Mucosa of rectum (tissue), 2 donors: ENCODE measurements around the gene STK32B.

Experiments
- H3K27ac ChIP-seq, 2 donors: one replicate each; pipeline ENCODE4 v1.7.0; 2013; ENCODE audit warnings: inconsistent platforms in 2 of 2, low read depth in 2 of 2, low read length in 2 of 2
- H3K27me3 ChIP-seq, 2 donors: one replicate each; pipeline ENCODE4 v1.7.0; 2013; ENCODE audit warnings: low read length in 2 of 2; ENCODE audit not compliant: control insufficient read depth in 2 of 2, insufficient read depth in 2 of 2
- H3K36me3 ChIP-seq, 2 donors: one replicate each; pipeline ENCODE4 v1.7.0; 2013; ENCODE audit warnings: low read length in 2 of 2; ENCODE audit not compliant: control insufficient read depth in 2 of 2, insufficient read depth in 2 of 2
- H3K4me1 ChIP-seq, 2 donors: one replicate each; pipeline ENCODE4 v1.7.0; 2013; ENCODE audit warnings: low read length in 2 of 2, mild to moderate bottlenecking in 1 of 2; ENCODE audit not compliant: control insufficient read depth in 2 of 2, insufficient read depth in 2 of 2
- H3K4me3 ChIP-seq, 2 donors: one replicate each; pipeline ENCODE4 v1.7.0; 2013; ENCODE audit warnings: low read length in 2 of 2
- H3K9ac ChIP-seq, 2 donors: one replicate each; pipeline ENCODE4 v1.7.0; 2013; ENCODE audit warnings: low read length in 2 of 2, low read depth in 1 of 2, mild to moderate bottlenecking in 1 of 2
- H3K9me3 ChIP-seq, 2 donors: one replicate each; pipeline ENCODE4 v1.7.0; 2013; ENCODE audit warnings: low read length in 2 of 2; ENCODE audit not compliant: control insufficient read depth in 2 of 2
- donor health status: healthy.
- donor health status: Normal muscosa, but diverticular disease.

STK32B gene

DNA sequence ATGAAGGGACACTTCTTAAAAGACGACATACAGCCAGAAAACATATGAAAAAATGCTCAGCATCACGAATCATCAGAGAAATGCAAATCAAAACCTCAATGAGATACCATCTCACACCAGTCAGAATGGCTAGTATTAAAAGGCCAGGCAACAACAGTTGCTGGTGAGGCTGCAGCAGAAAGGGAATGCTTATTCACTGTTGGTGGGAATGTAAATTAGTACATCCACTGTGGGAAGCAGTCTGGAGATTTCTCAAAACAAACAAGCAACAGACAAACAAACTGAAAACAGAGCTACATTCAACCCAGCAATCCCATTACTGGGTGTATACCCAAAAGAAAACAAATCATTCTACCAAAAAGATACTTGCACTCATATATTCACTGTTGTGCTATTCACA, 459.2 kb downstream of the STK32B start:
- Histone ChIP-seq H3K4me3 (no peak overlapping the region), H3K4me1 (no peaks in the 10 kb centered on the region)

DNA sequence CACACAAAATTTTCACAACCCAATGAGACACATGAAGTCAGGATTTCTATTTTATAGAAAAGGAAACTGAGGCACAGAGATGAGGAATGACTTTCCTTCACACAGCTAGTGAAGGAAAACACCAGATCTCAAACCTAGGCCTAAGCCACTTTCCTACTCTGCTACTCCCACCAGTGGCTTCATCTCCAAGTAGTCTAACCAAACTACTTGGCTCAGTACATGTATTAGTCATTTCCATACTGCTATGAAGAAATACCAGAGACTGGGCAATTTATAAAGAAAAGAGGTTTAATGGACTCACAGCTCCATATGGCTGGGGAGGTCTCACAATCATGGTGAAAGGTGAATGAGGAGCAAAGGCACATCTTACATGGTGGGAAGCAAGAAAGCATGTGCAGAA, 460.5 kb downstream of the STK32B start:
- no peaks in the 10 kb centered on the region for H3K27me3 ChIP-seq
- no peak overlapping the region for H3K4me3 ChIP-seq
- H3K4me1 ChIP-seq: no peaks in the 10 kb centered on the region
- H3K9ac ChIP-seq: no peak overlapping the region
- no peaks in the 10 kb centered on the region for H3K36me3 ChIP-seq
- H3K9me3 ChIP-seq: no peaks in the 10 kb centered on the region
- no peak overlapping the region for H3K27ac ChIP-seq

More for the DNA sequence above, 459.2 kb downstream of the STK32B start:
- Histone ChIP-seq H3K9ac (no peak overlapping the region), H3K27ac (no peak overlapping the region), H3K27me3 (no peaks in the 10 kb centered on the region), H3K36me3 (no peaks in the 10 kb centered on the region), H3K9me3 (no peaks in the 10 kb centered on the region)

DNA sequence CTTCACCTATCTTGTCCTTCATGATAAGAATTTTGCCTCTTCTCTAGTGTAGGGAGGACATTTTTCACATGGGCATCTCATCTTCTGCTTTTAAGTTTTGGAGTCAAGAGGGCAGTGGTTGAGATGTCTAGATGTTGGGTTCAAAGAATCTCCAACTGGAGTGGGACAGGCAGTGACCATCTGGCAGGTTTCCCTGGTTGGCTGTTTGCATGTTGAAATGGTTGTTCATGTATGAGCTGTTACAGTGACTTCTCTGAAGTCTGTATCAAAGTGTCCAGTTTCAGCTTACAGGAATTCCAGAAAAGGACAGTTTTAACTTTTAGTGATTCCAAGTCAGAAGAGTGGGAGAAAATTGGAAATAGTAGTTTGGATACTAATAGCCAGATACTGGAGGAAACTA, 464.4 kb downstream of the STK32B start:
- Histone ChIP-seq H3K9ac (no peak overlapping the region), H3K36me3 (no peaks in the 10 kb centered on the region), H3K9me3 (no peaks in the 10 kb centered on the region), H3K27ac (no peak overlapping the region), H3K27me3 (no peaks in the 10 kb centered on the region), H3K4me1 (no peaks in the 10 kb centered on the region), H3K4me3 (no peak overlapping the region)

DNA sequence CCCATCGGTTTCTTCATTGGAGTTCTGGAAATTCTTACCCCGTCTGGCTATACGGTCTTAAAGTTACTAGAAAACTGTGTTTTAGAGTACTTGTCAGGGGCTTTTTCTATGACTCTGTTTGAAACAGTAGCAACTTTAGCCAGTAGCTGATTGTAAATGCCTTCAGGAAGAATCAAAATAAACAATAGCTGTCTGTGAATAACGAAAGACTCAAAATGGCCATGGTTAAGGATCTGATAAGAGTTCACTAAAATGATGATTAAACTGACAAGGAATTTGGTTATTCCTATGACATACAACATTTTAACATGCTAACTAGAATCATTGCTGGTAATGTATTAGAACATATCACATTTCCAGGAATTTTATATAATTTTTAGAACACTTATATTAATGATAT, 466.1 kb downstream of the STK32B start:
- Histone ChIP-seq H3K27me3 (no peaks in the 10 kb centered on the region), H3K27ac (no peak overlapping the region), H3K9ac (no peak overlapping the region), H3K4me3 (no peak overlapping the region), H3K9me3 (no peaks in the 10 kb centered on the region), H3K36me3 (no peaks in the 10 kb centered on the region), H3K4me1 (no peaks in the 10 kb centered on the region)

DNA sequence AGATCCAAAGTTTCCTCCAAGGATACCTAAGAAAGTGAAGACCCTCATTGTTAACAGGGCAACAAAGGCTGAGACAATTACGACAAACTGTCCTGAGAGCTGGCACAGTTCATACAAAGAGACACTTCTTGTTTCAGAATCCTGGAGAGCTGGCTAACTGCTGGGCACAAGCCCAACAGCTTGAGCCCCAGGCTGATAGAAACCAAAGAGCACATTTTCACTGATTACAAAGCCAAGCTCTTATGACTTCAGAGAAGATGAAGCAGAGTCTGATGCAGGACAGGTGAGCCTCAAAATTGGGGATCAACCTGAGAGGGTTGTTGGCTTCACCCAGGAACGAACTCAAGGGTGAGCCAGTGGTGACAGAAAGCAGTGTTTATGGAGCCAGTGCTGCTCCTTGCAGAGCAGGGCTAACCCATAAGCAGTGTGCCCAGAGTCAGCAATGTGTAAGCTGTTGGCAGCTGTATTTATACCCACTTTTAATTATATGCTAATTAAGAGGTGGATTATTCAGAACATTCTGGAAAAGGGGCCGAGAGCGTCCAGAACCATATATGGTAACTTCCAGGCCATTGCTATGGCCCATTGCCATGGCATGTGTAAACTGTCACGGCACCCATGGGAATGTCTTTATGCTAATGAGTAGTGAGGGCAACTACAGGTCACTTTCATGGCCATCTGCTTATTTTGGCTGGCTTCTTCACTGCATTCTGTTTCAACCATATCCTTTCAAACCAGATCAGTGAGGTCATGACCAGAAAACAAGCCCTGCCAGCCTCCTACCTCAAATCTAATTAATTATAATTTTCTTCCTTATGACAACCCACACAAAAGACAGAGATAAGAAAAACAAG, 473.4 kb downstream of the STK32B start:
- no peaks in the 10 kb centered on the region for H3K27me3 ChIP-seq
- H3K9me3 ChIP-seq: peaks cover 0 to 8% of the 10 kb centered on the region in 2 donors
- H3K4me3 ChIP-seq: no peak overlapping the region
- H3K9ac ChIP-seq: no peak overlapping the region
- H3K27ac ChIP-seq: no peak overlapping the region
- no peaks in the 10 kb centered on the region for H3K4me1 ChIP-seq
- no peaks in the 10 kb centered on the region for H3K36me3 ChIP-seq

DNA sequence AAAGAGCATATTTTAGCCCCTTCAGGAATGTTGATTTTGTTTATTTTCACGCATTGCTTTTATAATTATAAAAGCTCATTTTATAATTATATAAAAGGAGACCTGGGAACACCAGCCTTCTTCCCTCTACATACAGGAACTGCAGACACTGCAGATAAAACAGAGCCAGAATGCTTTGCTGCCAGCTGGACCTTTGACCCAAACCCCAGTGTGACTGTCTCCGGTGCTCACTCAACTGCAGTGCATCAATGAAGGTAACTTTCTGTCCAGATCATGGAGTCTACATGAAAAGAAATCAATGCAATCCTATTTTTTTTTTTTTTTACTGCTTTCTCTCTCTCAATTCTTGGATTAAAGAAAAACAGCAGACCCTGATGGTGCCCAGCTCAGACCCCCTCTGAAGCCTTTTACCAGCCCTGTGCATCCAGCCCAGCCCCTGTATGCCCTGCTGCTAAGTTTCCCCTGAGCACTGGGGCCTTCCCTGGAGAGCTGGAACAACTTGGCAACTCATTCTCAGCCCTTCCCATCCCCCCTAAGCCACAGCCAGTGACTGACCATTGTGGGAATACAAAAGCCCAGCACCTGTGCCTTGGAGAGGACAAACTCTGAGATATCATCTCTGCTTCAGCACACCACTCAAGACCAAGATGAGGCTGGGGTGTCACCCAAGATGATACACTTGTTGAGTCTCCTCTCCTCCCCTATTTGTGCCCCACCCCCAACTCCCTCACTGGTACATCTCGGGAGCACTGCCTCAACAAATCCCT, 475.0 kb downstream of the STK32B start:
- H3K27ac ChIP-seq: no peak overlapping the region
- peaks cover 0 to 8% of the 10 kb centered on the region in 2 donors for H3K9me3 ChIP-seq
- H3K27me3 ChIP-seq: no peaks in the 10 kb centered on the region
- no peak overlapping the region for H3K9ac ChIP-seq
- H3K36me3 ChIP-seq: no peaks in the 10 kb centered on the region
- H3K4me1 ChIP-seq: no peaks in the 10 kb centered on the region
- H3K4me3 ChIP-seq: no peak overlapping the region

- no peak overlapping the region for H3K4me3 ChIP-seq
- no peaks in the 10 kb centered on the region for H3K4me1 ChIP-seq
- no peak overlapping the region for H3K27ac ChIP-seq
- no peaks in the 10 kb centered on the region for H3K27me3 ChIP-seq
- no peaks in the 10 kb centered on the region for H3K36me3 ChIP-seq
- H3K9me3 ChIP-seq: peaks cover 0 to 8% of the 10 kb centered on the region in 2 donors
- no peak overlapping the region for H3K9ac ChIP-seq
These were observed 475.9 kb downstream of the STK32B start for GRCh38 chr4:5527211-5527610.

DNA sequence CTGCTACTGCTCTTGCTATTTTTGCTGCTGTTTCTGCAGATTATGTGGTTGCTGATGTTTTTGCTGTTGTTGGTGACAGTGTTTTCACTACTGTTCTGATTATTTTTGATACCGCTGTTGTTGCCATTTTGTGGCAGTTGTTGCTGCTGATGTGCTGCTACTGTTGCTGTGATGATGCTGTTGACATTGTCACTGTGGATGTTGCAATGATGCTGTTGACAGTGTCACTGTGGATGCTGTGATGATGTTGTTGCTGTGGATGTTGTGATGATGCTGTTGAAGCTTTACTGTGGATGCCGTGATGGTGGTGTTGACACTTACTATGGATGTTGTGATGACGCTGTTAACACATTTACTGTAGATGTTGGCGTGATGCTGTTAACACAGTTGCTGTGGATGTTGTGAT, 476.8 kb downstream of the STK32B start:
- H3K27me3 ChIP-seq: no peaks in the 10 kb centered on the region
- no peaks in the 10 kb centered on the region for H3K4me1 ChIP-seq
- no peak overlapping the region for H3K27ac ChIP-seq
- no peaks in the 10 kb centered on the region for H3K36me3 ChIP-seq
- H3K9me3 ChIP-seq: peaks cover 0 to 8% of the 10 kb centered on the region in 2 donors
- H3K4me3 ChIP-seq: no peak overlapping the region
- H3K9ac ChIP-seq: no peak overlapping the region

GRCh38 chr4:5532100-5532499, 480.8 kb downstream of the STK32B start:
- no peaks in the 10 kb centered on the region for H3K27me3 ChIP-seq
- no peaks in the 10 kb centered on the region for H3K4me1 ChIP-seq
- peaks cover 2 to 8% of the 10 kb centered on the region in 2 donors for H3K9me3 ChIP-seq
- H3K4me3 ChIP-seq: no peak overlapping the region
- H3K27ac ChIP-seq: no peak overlapping the region
- no peaks in the 10 kb centered on the region for H3K36me3 ChIP-seq
- H3K9ac ChIP-seq: no peak overlapping the region

GRCh38 chr4:5539584-5539983, 488.3 kb downstream of the STK32B start:
- Histone ChIP-seq H3K27ac (no peak overlapping the region), H3K9me3 (peaks cover 0 to 2% of the 10 kb centered on the region in 2 donors), H3K4me3 (no peak overlapping the region), H3K4me1 (no peaks in the 10 kb centered on the region), H3K27me3 (no peaks in the 10 kb centered on the region), H3K9ac (no peak overlapping the region), H3K36me3 (no peaks in the 10 kb centered on the region)
